Mucosa of stomach (tissue), 1 donor: ENCODE results near the gene CSMD2.

Experiments
- H3K27me3 ChIP-seq: one replicate; pipeline ENCODE4 v1.7.0; 2013; ENCODE audit warnings: mild to moderate bottlenecking, low read length; ENCODE audit not compliant: control insufficient read depth, insufficient read depth
- H3K36me3 ChIP-seq: one replicate; pipeline ENCODE4 v1.7.0; 2013; ENCODE audit warnings: low read length; ENCODE audit not compliant: control insufficient read depth, insufficient read depth
- H3K4me1 ChIP-seq: one replicate; pipeline ENCODE4 v1.7.0; 2013; ENCODE audit warnings: mild to moderate bottlenecking, low read length; ENCODE audit not compliant: control insufficient read depth, insufficient read depth
- H3K4me3 ChIP-seq: one replicate; pipeline ENCODE4 v1.7.0; 2013; ENCODE audit warnings: low read length
- H3K9ac ChIP-seq: one replicate; pipeline ENCODE4 v1.7.0; 2013; ENCODE audit warnings: mild to moderate bottlenecking, low read length, moderate library complexity
- H3K9me3 ChIP-seq: one replicate; pipeline ENCODE4 v1.7.0; 2013; ENCODE audit warnings: mild to moderate bottlenecking, low read length, moderate library complexity; ENCODE audit not compliant: control insufficient read depth
- donor health status: Pancreatic carcinoma.

Gene CSMD2

DNA sequence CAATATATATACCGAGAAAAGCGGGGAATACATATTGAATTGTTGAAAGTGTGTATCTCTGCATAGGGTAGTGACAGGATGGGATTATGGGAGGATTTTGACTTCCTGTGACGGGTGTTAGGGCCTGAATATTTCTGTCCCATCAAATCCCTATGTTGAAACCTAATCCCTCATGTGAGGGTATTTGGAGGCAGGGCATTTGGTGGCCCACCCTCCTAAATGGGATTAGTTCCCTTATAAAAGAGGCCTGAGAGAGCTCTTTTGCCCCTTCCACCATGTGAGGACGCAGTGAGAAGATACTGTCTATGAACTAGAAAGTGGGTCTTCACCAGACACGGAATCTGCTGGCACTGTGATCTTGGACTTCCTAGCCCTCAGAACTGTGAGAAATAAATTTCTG, 555.3 kb downstream of the CSMD2 start:
- Histone ChIP-seq H3K9ac (no peak overlapping the region), H3K9me3 (no peaks in the 10 kb centered on the region), H3K4me1 (no peaks in the 10 kb centered on the region), H3K4me3 (no peak overlapping the region), H3K27me3 (no peaks in the 10 kb centered on the region), H3K36me3 (no peaks in the 10 kb centered on the region)

DNA sequence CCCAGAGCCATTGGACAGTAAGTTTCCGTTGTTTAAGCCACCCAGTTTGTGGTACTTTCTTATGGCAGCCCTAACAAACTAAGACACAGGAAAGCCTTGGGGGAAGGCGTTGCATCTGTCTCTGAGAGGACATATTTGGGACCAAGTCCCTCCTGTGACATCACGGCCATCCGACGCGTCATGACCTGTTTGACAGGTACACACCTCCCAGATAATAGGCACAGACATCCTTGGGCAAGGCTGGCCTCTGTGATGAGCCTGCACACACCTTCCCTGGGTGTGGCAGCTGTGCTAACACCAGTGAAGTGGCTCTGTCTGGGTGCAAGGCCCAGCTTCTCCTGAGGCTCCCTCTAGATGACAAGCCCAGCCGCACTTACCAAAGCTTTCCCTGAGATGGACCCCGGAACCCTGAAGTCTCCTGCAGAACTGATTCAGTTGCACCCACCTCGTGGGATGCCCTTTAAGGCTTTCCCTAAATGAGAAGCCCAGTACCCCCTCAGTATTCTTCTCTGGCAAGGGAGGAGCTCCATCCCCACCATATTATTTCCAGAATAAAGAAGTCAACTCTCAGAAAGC, 556.1 kb downstream of the CSMD2 start:
- H3K9ac ChIP-seq: no peak overlapping the region
- no peaks in the 10 kb centered on the region for H3K4me1 ChIP-seq
- H3K27me3 ChIP-seq: no peaks in the 10 kb centered on the region
- H3K9me3 ChIP-seq: no peaks in the 10 kb centered on the region
- H3K4me3 ChIP-seq: no peak overlapping the region
- H3K36me3 ChIP-seq: no peaks in the 10 kb centered on the region

DNA sequence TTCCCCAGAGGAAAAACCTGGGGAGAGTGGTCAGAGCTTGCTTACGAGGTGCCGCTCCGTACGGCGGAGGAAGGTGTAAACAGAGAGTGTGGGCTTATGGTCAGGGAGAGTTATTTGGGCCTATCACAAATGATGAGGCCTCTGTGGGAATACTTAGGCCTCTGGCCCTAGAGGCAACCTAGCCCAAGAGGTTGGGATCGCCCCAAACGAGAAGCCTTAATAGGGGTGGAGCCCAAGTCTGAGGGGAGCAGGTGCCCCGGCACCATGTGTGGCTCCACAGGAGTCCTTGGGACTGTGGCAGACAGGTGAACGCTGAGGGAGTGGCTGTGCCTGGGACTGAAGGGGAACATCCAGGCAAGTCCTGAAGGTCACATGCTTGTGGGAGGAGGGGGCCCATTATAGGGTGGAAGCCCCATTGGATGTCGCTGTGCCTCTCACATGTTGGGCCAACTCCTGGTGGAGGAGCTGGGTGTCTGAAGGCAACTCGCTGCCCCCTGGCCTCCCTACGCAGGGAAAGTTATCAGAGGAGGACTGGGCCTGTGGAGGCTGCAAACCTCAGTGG, 557.5 kb downstream of the CSMD2 start:
- H3K36me3 ChIP-seq: no peaks in the 10 kb centered on the region
- H3K4me1 ChIP-seq: no peaks in the 10 kb centered on the region
- H3K27me3 ChIP-seq: no peaks in the 10 kb centered on the region
- H3K9ac ChIP-seq: no peak overlapping the region
- H3K4me3 ChIP-seq: no peak overlapping the region
- H3K9me3 ChIP-seq: no peaks in the 10 kb centered on the region

DNA sequence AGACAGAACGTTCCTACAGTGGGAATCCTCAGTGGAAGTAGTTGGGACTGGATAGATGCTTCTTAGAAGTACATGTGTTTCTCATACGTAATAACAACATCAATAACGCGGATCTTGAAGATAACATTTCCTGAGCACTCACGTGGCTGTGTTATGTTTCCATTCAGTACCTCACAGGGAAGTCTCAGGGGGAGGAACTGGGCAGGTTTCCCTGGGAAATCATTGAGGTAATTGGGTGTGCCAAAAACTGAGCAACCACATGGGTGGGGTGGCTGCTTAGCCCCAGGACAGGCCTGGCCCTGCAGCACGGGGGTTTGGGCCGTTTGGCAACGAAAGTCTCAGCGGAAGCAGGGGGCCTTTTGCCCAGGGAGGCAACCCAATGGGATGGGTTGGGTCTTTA, 558.8 kb downstream of the CSMD2 start:
- Histone ChIP-seq H3K36me3 (no peaks in the 10 kb centered on the region), H3K9me3 (no peaks in the 10 kb centered on the region), H3K4me1 (no peaks in the 10 kb centered on the region)

DNA sequence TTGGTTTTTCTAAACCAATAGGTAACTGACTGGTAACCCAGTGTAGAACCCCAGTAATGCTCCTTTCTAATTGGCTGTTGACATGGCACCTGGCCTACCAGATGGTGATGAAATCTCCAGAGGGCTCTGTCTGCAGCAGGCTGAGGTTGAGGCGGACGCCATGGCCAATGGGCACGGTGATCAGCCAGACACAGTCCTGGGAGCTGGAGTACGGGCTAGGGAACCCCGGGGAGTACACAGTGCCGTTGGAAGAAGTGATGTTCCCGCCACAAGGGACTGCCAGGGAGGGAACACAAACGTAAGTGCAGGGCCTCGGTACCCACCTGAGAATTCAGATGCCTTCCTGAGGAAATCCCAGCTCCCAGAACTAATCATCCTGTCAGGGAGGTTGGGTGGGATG, 562.8 kb downstream of the CSMD2 start:
- no peaks in the 10 kb centered on the region for H3K27me3 ChIP-seq
- H3K4me3 ChIP-seq: no peak overlapping the region
- no peaks in the 10 kb centered on the region for H3K9me3 ChIP-seq
- H3K4me1 ChIP-seq: no peaks in the 10 kb centered on the region
- H3K36me3 ChIP-seq: no peaks in the 10 kb centered on the region
- H3K9ac ChIP-seq: no peak overlapping the region

More for the DNA sequence above, 558.8 kb downstream of the CSMD2 start:
- no peak overlapping the region for H3K4me3 ChIP-seq
- no peaks in the 10 kb centered on the region for H3K27me3 ChIP-seq
- no peak overlapping the region for H3K9ac ChIP-seq

DNA sequence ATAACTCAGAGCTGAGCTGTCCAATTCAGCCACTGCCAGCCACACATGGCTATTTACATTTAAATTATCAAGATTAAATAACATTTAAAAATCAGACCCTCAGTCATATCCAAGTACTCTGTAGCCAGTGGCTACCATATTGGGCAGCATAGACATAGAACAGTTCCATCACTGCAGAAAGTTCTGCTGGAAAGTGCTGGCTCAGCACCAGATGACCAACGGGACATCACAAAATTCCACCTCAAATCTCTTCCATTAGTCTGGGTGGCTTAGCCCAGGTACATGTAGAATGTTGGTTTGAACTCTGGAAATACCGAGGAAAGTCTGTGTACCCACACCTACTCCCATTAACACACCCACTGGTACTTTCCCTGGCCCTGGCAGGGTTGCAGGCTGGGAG, 563.3 kb downstream of the CSMD2 start:
- no peaks in the 10 kb centered on the region for H3K36me3 ChIP-seq
- no peaks in the 10 kb centered on the region for H3K4me1 ChIP-seq
- no peaks in the 10 kb centered on the region for H3K9me3 ChIP-seq
- no peak overlapping the region for H3K9ac ChIP-seq
- H3K4me3 ChIP-seq: no peak overlapping the region
- no peaks in the 10 kb centered on the region for H3K27me3 ChIP-seq

DNA sequence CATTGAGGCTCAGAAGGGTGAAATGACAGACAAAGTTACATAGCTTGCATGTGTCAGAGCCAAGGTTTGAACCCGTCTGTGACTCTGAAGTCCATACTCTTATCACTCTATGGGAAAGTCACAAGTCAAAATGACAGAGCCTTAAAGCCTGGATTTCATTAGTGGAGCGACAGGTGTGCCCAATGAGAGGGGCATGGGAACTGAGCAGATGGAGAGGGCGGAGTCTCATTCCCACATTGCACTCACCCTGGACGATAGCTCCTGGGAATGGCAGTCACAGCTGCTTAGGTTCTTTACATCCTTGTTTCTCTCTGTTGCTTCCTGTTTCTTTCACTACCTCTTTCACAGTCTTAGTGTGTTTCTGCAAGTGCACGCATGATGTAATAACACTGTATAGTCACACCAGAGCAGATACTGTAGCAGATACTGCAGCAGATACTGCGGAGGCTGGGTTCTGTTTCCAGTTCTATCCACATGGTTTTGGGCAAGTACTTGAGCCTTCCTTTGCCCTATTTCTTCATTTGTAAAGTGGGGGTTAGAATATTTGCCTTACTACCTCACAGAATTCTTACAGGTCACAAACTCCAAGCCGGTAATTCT, 565.4 kb downstream of the CSMD2 start:
- H3K4me3 ChIP-seq: no peak overlapping the region
- H3K36me3 ChIP-seq: no peaks in the 10 kb centered on the region
- H3K27me3 ChIP-seq: no peaks in the 10 kb centered on the region
- H3K4me1 ChIP-seq: no peaks in the 10 kb centered on the region
- H3K9me3 ChIP-seq: no peaks in the 10 kb centered on the region
- no peak overlapping the region for H3K9ac ChIP-seq

DNA sequence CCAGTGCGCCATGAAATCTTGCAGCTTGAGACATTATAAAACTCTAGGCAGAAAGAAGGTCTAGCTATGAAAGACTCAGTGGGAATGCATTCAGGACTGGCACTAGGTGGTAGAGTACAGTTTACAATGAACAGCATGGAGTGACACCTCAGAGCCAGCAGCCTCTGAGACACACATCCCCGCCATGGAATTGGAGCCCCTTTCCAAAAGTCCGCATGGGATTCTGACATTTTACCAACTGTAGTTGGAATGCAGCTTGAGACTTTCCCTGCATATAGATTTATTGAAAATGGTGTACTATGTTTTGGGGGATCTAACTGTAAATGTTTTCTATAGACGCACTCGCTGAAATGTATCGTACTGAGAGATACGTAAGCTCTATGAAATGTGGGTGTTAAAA, 576.3 kb downstream of the CSMD2 start:
- Histone ChIP-seq H3K4me1 (no peaks in the 10 kb centered on the region), H3K27me3 (no peaks in the 10 kb centered on the region), H3K4me3 (no peak overlapping the region), H3K9me3 (no peaks in the 10 kb centered on the region), H3K9ac (no peak overlapping the region), H3K36me3 (no peaks in the 10 kb centered on the region)

DNA sequence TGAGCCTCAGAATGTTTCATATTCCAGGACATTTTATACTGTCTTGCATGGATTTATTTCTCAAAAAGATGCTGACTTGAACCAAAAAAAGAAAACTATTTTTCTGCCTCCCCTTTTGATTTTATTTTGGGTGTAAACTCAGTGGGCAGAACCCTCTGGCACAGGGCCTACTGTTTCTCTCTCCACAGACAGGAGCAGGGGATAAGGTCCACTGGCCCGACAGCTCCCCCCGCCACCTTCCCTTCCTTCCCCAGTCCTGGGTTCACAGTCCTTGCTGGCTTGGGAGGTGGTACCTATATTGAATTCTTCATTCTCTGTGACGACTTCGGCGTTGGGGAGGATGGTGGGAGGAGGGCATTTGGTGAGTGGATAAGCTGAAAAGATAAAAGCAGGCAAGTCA, 578.2 kb downstream of the CSMD2 start:
- H3K9ac ChIP-seq: no peak overlapping the region
- no peak overlapping the region for H3K4me3 ChIP-seq
- no peaks in the 10 kb centered on the region for H3K27me3 ChIP-seq
- H3K4me1 ChIP-seq: no peaks in the 10 kb centered on the region
- H3K36me3 ChIP-seq: no peaks in the 10 kb centered on the region
- H3K9me3 ChIP-seq: no peaks in the 10 kb centered on the region

DNA sequence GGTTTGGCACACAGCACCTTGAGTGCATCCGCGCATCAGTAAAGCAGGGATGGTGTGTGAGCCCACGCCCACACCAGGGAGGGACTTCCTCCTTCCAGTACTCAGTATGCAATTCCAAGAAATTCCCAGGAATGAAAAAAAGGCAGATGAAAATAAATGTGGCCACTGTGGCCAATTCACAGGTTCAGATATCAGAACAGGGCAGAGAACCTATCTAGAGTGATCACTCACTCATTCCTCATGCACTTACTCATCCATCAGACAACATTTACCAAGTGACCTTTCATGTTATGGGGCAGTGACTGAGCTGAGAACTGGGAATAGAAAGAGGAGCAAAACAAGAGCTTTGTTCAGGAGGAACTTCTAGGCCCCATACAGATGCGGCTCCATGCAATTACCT, 578.9 kb downstream of the CSMD2 start:
- no peaks in the 10 kb centered on the region for H3K4me1 ChIP-seq
- H3K36me3 ChIP-seq: no peaks in the 10 kb centered on the region
- H3K4me3 ChIP-seq: no peak overlapping the region
- no peak overlapping the region for H3K9ac ChIP-seq
- no peaks in the 10 kb centered on the region for H3K9me3 ChIP-seq
- H3K27me3 ChIP-seq: no peaks in the 10 kb centered on the region

DNA sequence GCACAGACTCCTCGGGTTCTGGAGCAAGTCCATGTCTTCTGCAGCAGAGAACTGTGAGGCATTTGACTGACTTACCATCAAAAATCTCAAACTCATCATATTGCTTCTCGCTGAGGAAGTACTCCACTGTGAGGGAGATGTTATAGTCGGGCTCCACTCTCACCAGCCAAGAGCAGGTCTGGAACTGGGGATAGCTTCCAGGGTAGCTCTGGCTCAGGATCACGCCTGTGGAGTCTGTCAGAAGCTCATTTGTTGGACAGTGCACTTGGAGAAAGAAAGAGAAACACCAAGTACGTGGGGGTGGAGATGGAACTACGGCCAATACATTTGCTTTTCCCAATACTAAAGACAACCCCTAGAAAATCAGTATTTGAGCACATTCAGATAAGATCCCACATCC, 581.5 kb downstream of the CSMD2 start:
- Histone ChIP-seq H3K36me3 (no peaks in the 10 kb centered on the region), H3K9me3 (no peaks in the 10 kb centered on the region), H3K27me3 (no peaks in the 10 kb centered on the region), H3K4me3 (no peak overlapping the region), H3K9ac (no peak overlapping the region), H3K4me1 (no peaks in the 10 kb centered on the region)

DNA sequence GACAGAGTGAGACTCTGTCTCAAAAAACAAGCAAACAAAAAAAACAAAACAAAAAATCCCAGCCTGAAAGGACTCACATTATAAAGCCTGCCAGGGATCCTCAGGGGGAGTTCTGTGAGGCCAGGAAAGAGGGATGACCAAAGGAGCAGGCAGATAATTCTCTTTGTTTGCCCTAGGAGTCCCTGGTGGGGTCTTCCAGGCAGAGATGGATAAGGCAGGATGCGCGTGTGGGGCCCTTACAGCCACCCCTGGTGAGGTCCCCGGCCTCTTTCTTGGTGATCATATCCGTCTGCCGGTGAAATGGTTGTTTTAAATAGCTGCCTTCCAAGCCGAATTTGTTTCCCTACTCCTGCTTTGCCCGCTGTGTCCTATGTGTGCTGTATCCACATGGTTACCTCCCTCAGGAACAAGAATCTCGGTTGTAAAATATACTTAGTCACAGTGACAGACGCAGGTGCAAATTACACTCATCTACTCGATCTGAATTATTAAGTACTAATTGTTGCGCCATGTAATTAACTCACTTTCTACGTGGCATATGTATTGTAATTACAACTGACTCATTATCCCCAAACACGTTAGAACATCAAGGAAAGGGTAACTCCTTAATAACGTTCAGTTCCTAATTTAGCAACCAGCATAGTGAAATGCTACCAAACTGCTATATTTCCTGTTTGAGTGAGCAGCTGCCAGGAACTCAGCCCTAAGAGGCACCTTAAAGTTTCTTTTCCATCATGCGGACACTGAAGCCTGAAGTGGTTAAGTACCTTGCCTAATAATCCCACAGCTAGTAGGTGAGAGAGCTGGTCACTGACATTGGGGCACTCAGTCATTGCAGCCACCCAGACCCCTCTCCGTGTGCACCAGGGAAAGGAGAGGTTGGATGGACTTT, 586.2 kb downstream of the CSMD2 start:
- Histone ChIP-seq H3K36me3 (no peaks in the 10 kb centered on the region), H3K4me3 (no peak overlapping the region), H3K27me3 (no peaks in the 10 kb centered on the region), H3K9ac (no peak overlapping the region), H3K4me1 (peaks cover 9% of the 10 kb centered on the region), H3K9me3 (no peaks in the 10 kb centered on the region)
